ENCODE results near the gene SLC7A8.
A peak's percentile ranks its signal among the peaks of the same experiment; 100 is the strongest.

SLC7A8 gene

DNA sequence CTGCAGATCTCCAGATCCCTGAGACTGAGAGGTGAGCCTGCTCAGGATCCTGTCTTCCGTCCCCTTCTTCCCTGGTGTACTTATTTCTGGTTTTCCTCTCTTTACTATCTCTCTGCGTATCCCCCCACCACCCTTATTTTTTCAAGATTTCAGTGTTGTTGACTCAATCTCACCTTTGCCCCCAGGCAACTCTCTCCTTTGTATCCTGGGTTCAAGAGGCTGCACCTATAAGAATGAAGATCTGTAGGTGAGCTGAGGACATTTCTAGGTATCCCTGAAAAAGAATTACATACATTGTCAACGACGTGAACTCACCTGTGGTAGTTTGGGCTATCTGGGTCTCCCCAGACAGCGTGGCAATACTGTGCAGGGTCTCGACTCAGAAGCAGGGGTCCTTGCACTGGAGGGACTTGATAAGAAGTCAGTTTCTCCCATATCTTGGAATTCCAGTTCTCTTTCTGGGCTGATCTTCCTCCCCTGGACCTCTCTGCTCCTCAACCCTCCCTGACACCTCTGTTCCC, 79.3 kb downstream of the SLC7A8 start:
- H3K9ac ChIP-seq (ENCODE audit: low read length), result no peak overlapping the region
- H3K4me1 ChIP-seq (ENCODE audit: control insufficient read depth, insufficient read depth, low read length), result peaks cover 8% of the 10 kb centered on the region
- H3K4me3 ChIP-seq (ENCODE audit: low read length), result no peak overlapping the region
- H3K9me3 ChIP-seq (ENCODE audit: control insufficient read depth, low read length), result no peaks in the 10 kb centered on the region
- H3K36me3 ChIP-seq (ENCODE audit: control insufficient read depth, insufficient read depth, low read length), result no peaks in the 10 kb centered on the region
- H3K27me3 ChIP-seq (ENCODE audit: control insufficient read depth, insufficient read depth, low read length), result no peaks in the 10 kb centered on the region

DNA sequence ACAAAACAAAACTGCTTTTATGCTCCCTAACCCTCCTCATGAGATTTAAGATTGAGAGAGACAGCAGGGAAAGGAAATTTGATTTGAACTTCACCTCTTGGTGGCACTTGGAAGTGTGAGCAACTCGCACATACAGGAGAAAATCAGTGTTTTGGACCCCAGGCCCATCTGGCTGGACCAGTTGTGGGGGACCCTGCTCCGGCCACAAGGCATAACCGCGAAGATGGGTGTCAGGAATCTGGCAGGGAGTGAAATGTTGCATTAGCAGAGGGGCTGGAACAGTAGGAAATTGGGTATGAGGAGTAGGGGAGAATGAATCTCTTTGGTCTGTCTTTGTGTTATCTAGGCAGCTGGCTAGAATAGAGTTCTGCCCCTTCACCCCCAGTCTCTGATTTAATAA, 79.9 kb downstream of the SLC7A8 start:
- H3K9me3 ChIP-seq (ENCODE audit: control insufficient read depth, low read length), result no peaks in the 10 kb centered on the region
- H3K27me3 ChIP-seq (ENCODE audit: control insufficient read depth, insufficient read depth, low read length), result no peaks in the 10 kb centered on the region
- H3K9ac ChIP-seq (ENCODE audit: low read length), result no peak overlapping the region
- H3K36me3 ChIP-seq (ENCODE audit: control insufficient read depth, insufficient read depth, low read length), result no peaks in the 10 kb centered on the region
- H3K4me1 ChIP-seq (ENCODE audit: control insufficient read depth, insufficient read depth, low read length), result peaks cover 10% of the 10 kb centered on the region
- H3K4me3 ChIP-seq (ENCODE audit: low read length), result no peak overlapping the region

GRCh38 chr14:23102801-23103200, 80.7 kb downstream of the SLC7A8 start:
- no peak overlapping the region for H3K4me3 ChIP-seq (ENCODE audit: low read length)
- H3K36me3 ChIP-seq (ENCODE audit: control insufficient read depth, insufficient read depth, low read length), result no peaks in the 10 kb centered on the region
- H3K9ac ChIP-seq (ENCODE audit: low read length), result no peak overlapping the region
- H3K27me3 ChIP-seq (ENCODE audit: control insufficient read depth, insufficient read depth, low read length), result no peaks in the 10 kb centered on the region
- H3K4me1 ChIP-seq (ENCODE audit: control insufficient read depth, insufficient read depth, low read length), result peaks cover 10% of the 10 kb centered on the region
- no peaks in the 10 kb centered on the region for H3K9me3 ChIP-seq (ENCODE audit: control insufficient read depth, low read length)

DNA sequence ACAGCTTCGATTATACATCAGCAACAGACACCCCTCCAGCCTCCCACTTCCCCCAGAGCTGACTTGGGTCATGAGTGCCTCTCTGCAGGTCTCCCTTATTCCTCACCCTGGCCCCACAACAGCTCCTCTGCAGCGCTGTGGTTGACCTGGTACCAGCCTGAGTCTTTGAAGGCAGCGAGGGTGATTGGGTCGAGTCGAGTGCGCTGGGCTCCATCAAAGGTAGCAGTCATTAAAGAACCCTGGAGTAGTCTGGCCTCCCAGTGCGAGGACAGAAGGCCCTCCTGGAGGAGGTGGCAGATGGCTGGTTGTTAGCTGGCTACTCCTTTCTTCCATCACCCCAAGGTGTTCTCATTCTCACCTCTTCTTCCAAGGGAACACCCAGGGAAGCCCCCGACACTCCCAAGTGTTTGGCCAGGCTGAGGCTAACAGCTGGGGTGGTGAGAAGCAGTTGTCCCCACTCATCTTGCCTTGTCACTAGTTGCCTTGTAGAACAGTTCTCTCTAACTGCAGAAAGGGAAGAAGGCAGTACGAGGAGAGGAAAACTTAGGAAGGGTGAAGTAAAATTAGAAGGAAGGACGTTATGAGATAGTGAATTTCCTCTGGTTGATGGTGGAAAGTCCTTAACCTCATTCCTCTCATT, 81.4 kb downstream of the SLC7A8 start:
- H3K9ac ChIP-seq (ENCODE audit: low read length), result no peak overlapping the region
- H3K4me3 ChIP-seq (ENCODE audit: low read length), result no peak overlapping the region
- H3K27me3 ChIP-seq (ENCODE audit: control insufficient read depth, insufficient read depth, low read length), result no peaks in the 10 kb centered on the region
- no peaks in the 10 kb centered on the region for H3K36me3 ChIP-seq (ENCODE audit: control insufficient read depth, insufficient read depth, low read length)
- H3K9me3 ChIP-seq (ENCODE audit: control insufficient read depth, low read length), result no peaks in the 10 kb centered on the region
- peaks cover 16% of the 10 kb centered on the region for H3K4me1 ChIP-seq (ENCODE audit: control insufficient read depth, insufficient read depth, low read length)

DNA sequence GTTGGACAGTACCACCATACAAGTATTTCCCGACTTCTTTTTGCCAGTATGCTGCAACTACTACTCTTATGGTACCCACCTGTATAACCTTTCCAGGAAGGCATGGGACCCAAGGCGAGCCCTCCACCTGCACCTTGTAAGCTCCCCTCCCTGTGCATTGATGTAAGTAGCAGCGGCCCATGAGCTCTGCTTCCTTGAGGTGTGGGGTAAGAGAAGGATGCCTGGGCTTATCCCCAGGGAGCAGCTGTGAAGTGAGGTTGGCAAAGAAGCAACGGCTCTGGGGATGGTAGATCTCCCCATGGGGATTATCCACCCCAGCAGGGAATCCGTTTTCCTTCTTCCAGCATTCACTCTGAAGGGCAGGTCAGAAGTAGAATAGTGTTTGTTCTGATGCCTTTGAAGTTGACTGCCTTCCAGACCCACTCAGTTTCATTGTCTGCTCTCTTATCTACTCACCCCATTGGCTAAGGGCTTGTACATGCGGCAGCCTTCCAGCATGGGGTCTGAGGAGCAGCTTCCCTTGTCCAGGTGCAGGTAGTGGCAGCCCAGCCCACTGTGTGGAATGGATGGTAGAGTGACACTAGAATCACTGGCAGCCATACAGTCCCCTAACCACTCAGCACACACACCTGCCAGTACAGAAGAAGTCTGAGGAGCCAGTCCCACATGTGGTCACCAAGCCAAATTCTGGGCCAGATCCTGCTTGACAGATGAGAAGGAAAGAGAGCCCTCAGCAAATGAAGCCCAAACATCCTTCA, 82.1 kb downstream of the SLC7A8 start:
- Histone ChIP-seq H3K4me1 (ENCODE audit: control insufficient read depth, insufficient read depth, low read length) (peaks cover 22% of the 10 kb centered on the region), H3K27me3 (ENCODE audit: control insufficient read depth, insufficient read depth, low read length) (no peaks in the 10 kb centered on the region), H3K9ac (ENCODE audit: low read length) (no peak overlapping the region), H3K36me3 (ENCODE audit: control insufficient read depth, insufficient read depth, low read length) (no peaks in the 10 kb centered on the region), H3K4me3 (ENCODE audit: low read length) (no peak overlapping the region), H3K9me3 (ENCODE audit: control insufficient read depth, low read length) (no peaks in the 10 kb centered on the region)

DNA sequence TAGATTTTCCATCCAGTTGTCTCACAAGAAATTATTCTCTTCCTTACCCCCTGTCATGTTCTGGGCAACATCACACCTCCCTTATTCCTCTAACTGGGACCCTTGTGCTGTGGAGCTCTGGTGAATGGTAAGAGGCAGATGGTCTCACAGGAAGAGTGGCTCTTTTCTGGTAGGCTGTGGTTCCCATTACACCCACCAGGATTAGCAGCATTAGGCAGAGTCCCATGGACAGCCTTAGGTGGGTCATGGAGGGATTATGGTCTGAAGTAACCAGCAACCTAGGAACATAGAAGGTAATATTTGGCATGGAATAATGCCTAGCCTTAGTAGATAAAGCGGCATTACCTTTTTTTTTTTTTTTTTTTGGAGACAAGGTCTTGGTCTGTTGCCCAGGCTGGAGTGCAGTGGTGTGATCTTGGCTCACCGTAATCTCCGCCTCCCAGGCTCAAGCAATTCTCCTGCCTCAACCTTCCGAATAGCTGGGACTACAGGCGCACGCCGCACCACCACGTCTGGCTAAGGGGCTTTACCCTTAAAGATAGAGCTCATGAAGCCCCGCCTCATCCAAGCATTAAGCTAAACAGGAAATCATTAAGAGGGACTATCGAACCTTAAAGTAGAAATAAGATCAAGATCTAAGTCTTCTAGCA, 84.1 kb downstream of the SLC7A8 start:
- no peak overlapping the region for H3K9ac ChIP-seq (ENCODE audit: low read length)
- no peaks in the 10 kb centered on the region for H3K36me3 ChIP-seq (ENCODE audit: control insufficient read depth, insufficient read depth, low read length)
- H3K4me1 ChIP-seq (ENCODE audit: control insufficient read depth, insufficient read depth, low read length), result peaks cover 22% of the 10 kb centered on the region
- H3K9me3 ChIP-seq (ENCODE audit: control insufficient read depth, low read length), result no peaks in the 10 kb centered on the region
- no peak overlapping the region for H3K4me3 ChIP-seq (ENCODE audit: low read length)
- H3K27me3 ChIP-seq (ENCODE audit: control insufficient read depth, insufficient read depth, low read length), result no peaks in the 10 kb centered on the region

DNA sequence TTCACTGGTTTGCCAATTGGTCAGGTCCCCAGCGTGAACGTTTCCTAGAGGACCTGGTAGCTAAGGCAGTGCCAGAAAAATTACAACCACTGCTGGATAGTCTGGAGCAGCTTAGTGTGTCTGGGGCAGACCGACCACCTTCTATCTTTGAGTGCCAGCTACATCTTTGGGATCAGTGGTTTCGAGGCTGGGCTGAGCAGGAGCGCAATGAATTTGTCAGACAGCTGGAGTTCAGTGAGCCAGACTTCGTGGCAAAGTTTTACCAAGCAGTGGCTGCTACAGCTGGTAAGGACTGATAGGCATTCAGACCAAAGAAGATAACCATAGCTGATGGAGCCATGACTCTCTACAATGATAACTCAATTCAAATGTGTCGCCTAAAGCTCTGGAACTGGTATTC, 85.7 kb downstream of the SLC7A8 start:
- H3K4me1 ChIP-seq (ENCODE audit: control insufficient read depth, insufficient read depth, low read length), result peaks cover 35% of the 10 kb centered on the region

DNA sequence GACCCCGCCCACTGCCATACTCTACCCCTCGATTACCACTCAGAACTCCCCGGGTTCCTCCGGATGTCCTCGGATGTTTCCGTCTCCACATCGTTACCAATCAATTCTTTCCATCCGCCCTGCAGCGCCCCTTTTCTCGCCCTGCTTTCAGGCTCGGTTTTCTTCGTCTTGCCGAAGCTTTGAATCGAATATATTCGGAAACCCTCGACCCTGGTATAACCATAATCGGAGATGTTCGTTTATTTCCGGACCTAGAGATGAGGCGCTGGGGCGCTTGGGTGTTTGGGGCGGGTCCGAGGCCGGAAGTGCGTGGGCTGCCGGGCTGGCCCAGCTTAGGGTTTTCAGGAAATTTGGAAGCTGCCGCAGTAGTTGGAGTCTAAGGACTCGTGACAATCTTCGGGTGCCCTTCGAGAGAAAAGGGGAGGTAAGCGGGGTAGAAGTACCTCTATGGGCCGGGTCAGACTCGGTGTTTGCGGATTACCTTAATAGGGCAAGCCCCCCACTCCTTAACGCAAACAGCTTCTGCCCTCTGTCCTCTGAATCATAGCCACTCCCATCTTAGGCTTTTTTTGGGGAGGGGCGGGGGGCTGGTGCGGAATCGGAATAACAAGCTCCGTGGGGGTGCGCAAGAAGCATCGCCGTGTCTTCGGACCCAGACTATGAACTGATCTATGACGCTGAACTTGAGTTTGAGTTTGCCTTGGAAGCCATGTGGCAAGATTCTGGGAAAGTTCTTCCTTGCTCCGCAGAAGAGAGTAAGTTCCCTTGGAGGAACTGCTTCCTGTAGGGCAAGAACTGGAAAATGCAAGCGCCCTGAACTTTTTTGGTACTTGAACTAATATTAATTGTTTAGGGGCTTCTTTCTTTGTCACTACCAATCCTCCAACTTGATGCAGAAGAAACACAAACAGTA, 88.0 kb downstream of the SLC7A8 start, which contains the start of gene C14orf119:
Gene C14orf119, plus strand, starts transcription at position 310 of the 913 bp plus-strand sequence. CDS start 2,154 bp downstream, outside the sequence.
- Histone ChIP-seq H3K4me1 (ENCODE audit: control insufficient read depth, insufficient read depth, low read length) (peaks cover 35% of the 10 kb centered on the region), H3K9me3 (ENCODE audit: control insufficient read depth, low read length) (no peaks in the 10 kb centered on the region), H3K27me3 (ENCODE audit: control insufficient read depth, insufficient read depth, low read length) (no peaks in the 10 kb centered on the region), H3K4me3 (ENCODE audit: low read length) (peak within 1 kb of the TSS; percentile 95), H3K36me3 (ENCODE audit: control insufficient read depth, insufficient read depth, low read length) (peaks cover 2% of the 10 kb centered on the region), H3K9ac (ENCODE audit: low read length) (peak within 1 kb of the TSS; percentile 96)

More for the DNA sequence above, 85.7 kb downstream of the SLC7A8 start:
- no peaks in the 10 kb centered on the region for H3K27me3 ChIP-seq (ENCODE audit: control insufficient read depth, insufficient read depth, low read length)
- H3K9me3 ChIP-seq (ENCODE audit: control insufficient read depth, low read length), result no peaks in the 10 kb centered on the region
- H3K36me3 ChIP-seq (ENCODE audit: control insufficient read depth, insufficient read depth, low read length), result no peaks in the 10 kb centered on the region
- H3K9ac ChIP-seq (ENCODE audit: low read length), result no peak overlapping the region
- no peak overlapping the region for H3K4me3 ChIP-seq (ENCODE audit: low read length)

GRCh38 chr14:23094666-23095195, 88.7 kb downstream of the SLC7A8 start, which contains the start of gene ACIN1:
ACIN1 (minus strand) TSS chr14:23095136; CDS start chr14:23095112, 24 bp downstream.
- peaks cover 5% of the 10 kb centered on the region for H3K36me3 ChIP-seq (ENCODE audit: control insufficient read depth, insufficient read depth, low read length)
- no peaks in the 10 kb centered on the region for H3K27me3 ChIP-seq (ENCODE audit: control insufficient read depth, insufficient read depth, low read length)
- H3K9me3 ChIP-seq (ENCODE audit: control insufficient read depth, low read length), result no peaks in the 10 kb centered on the region
- peaks cover 33% of the 10 kb centered on the region for H3K4me1 ChIP-seq (ENCODE audit: control insufficient read depth, insufficient read depth, low read length)
- peak within 1 kb of the TSS; percentile 95 for H3K4me3 ChIP-seq (ENCODE audit: low read length)
- peak within 1 kb of the TSS; percentile 96 for H3K9ac ChIP-seq (ENCODE audit: low read length)

- Histone ChIP-seq H3K4me1 (ENCODE audit: control insufficient read depth, insufficient read depth, low read length) (peaks cover 27% of the 10 kb centered on the region), H3K4me3 (ENCODE audit: low read length) (peak overlapping the region; percentile 95), H3K27me3 (ENCODE audit: control insufficient read depth, insufficient read depth, low read length) (no peaks in the 10 kb centered on the region), H3K36me3 (ENCODE audit: control insufficient read depth, insufficient read depth, low read length) (peaks cover 5% of the 10 kb centered on the region), H3K9ac (ENCODE audit: low read length) (peak overlapping the region; percentile 96), H3K9me3 (ENCODE audit: control insufficient read depth, low read length) (no peaks in the 10 kb centered on the region)
Observed at GRCh38 chr14:23093991-23094665, 89.3 kb downstream of the SLC7A8 start.

DNA sequence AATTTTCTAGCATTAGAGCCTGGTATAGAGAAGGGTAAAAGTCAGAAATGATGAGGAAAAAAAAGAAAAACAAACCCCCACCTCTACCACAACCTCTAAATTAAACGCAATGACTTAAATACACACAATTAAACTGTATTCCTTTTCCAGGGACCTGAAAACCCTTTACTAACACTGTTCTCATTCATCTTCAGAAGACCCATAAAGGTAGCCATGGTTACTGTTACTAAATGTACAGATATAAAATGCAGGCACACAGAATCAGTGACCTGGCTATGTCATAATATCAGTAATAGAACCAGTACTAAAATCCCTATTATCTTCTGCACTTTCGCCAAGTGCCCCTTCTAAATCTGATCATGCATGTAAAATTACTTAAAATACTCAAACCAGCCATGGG, 89.9 kb downstream of the SLC7A8 start:
- H3K4me3 ChIP-seq (ENCODE audit: low read length), result peak overlapping the region; percentile 95
- peaks cover 24% of the 10 kb centered on the region for H3K4me1 ChIP-seq (ENCODE audit: control insufficient read depth, insufficient read depth, low read length)
- peaks cover 5% of the 10 kb centered on the region for H3K36me3 ChIP-seq (ENCODE audit: control insufficient read depth, insufficient read depth, low read length)
- H3K9ac ChIP-seq (ENCODE audit: low read length), result peak overlapping the region; percentile 96
- no peaks in the 10 kb centered on the region for H3K27me3 ChIP-seq (ENCODE audit: control insufficient read depth, insufficient read depth, low read length)
- no peaks in the 10 kb centered on the region for H3K9me3 ChIP-seq (ENCODE audit: control insufficient read depth, low read length)

Measured in mucosa of stomach (tissue), 1 donor.